GM18909 (cell line): Measurements from ENCODE around the gene FHDC1.

ENCODE experiments used
- ATAC-seq: cut with Tn5 transposase; IDR thresholded peaks from one replicate; pipeline ENCODE4 v1.9.1; 2021; ENCODE audit warnings: mild to moderate bottlenecking; ENCODE audit not compliant: unreplicated experiment, poor library complexity

Gene FHDC1

DNA sequence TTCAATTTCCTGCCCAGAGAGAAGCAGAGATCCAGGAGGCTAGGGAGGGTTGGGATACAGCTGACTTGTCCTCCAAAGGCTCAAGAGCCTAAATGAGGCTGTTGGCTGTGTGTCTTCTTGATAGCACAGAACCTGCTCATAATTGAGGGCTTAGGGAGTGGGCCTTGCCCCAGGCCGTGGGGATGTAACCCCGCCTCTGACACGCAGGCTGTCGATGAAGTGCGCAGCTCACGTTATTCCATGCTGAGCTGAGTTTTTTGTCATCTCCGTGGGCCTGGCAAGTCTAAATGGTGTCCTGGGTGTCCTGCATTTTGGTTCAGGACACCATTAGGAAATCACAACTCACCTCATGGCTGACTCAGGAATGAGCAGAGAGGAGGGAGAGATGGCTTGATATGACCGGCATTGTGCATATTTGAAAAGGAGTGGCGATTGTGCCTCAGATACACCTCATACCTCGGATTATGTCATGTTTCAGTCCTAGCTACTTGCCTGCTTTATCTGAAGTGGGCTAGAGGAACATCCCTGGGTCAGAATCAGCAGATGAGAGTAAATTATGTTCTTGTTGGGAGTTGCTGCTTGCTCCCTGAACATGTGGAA lies 43.7 kb downstream of the FHDC1 start:
- ATAC-seq: no peak

- ATAC-seq: no peak
Measured at GRCh38 chr4:152981278-152981677, 45.2 kb downstream of the FHDC1 start.

GRCh38 chr4:152981842-152982241 lies 45.7 kb downstream of the FHDC1 start:
- no peak for ATAC-seq

GRCh38 chr4:152983221-152983620 lies 47.1 kb downstream of the FHDC1 start:
- ATAC-seq: no peak

GRCh38 chr4:152983774-152984411 lies 47.8 kb downstream of the FHDC1 start:
- no peak for ATAC-seq

DNA sequence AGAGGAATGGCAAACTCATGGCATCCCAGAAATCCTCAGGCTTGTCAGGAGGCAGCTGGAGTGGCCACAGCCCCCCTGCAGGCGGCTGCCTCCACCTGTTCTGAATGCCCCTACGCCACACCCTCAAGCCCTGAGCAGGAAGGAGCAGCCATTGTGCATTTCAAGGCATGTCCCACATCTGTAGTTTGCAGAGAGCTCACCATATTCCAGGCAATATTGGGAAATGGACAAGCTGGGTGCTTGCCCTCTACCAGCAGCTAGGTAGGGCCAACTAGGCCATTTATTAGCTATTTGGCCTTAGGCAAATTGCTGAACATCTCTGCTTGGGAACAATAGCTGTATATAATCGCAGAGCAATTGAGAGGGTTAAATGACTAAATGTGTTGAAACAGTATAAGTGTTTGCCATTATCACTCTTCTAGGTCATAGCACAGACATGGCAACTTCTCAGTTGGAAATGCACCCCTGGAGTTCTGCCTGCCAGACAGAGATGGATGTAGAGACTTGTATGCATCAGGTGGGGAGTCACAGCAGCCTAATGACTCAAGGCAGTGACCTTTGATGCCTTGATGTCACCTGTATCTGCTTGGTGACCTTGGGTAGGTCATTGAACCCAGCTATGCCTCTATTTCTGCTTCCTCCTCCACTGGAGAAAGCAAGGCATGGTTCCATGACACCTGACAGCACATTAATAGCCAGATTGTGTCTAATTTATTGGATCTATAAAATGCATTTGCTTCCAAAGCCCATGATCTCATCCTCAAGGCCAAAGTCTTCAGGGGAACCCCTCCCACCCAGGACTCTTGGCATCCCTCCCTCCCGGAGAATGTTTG lies 52.8 kb downstream of the FHDC1 start:
- no peak for ATAC-seq

DNA sequence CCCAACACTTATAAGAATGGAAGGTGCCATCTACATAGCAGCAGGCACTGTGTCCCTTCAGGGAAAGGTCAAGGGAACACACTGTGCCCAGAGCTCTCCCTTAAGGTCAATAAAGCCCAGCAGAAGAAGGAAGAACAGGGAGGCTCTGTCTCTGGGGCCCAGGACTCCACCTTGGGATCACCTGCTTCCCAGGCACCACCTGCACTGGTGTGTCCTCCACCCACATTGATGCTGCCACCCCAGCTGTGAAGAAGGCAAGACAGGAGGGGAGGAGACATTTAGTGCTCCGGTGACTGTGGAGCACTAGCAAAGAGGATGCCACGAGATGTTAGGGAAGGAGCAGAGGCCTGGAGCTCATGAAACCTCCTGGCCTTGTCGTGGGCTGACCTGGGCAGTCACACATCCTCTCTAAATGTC lies 53.4 kb downstream of the FHDC1 start:
- no peak for ATAC-seq

- ATAC-seq: no peak
Measured at GRCh38 chr4:152990471-152991131, 54.5 kb downstream of the FHDC1 start.

GRCh38 chr4:152991398-152991797 lies 55.3 kb downstream of the FHDC1 start:
- no peak for ATAC-seq

DNA sequence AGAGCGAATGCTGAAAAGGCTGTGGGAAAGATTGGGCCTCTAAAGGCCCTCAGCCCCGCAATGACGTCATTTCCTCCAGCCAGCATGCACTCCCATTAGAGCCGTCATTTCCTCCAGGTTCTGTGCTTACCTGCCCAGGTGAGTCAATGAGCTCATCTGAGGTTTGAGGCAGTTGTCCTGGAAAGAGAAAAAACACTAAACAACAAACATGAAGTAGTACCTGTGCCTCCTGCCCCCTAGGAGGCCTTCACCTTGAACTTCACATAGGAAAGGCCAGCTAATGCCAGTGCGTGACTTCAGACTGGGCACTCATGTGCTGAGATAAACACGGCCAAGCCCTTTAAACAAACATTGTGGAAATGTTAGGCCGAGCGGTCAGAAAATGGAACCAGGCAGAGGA lies 55.9 kb downstream of the FHDC1 start:
- no peak for ATAC-seq

GRCh38 chr4:152992466-152992865 lies 56.3 kb downstream of the FHDC1 start:
- ATAC-seq: no peak

- no peak for ATAC-seq
Measured at GRCh38 chr4:152994038-152994437, 57.9 kb downstream of the FHDC1 start.

DNA sequence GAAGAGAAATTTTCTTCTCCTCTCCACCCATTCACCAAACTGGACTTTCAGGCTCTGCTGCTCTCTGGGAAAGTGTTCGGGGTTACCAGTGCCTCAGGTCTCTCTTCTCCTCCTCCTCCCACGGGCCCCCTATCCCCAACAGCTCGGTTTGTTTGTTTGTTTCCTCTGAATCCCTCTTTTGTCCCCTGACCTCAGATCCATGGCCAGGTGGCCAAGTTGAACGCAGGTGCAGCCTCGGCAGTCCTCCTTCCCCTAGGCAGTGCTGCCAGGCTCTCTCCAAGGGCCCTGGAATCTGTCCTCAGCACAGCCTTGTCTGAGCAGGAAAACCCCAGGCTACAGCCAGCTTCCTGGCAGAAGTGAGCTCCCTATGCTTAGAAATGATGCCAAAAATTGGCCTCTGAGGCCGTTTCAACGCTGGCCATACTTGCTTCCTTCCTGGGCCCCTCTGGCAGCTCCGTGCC lies 60.0 kb downstream of the FHDC1 start:
- no peak for ATAC-seq

DNA sequence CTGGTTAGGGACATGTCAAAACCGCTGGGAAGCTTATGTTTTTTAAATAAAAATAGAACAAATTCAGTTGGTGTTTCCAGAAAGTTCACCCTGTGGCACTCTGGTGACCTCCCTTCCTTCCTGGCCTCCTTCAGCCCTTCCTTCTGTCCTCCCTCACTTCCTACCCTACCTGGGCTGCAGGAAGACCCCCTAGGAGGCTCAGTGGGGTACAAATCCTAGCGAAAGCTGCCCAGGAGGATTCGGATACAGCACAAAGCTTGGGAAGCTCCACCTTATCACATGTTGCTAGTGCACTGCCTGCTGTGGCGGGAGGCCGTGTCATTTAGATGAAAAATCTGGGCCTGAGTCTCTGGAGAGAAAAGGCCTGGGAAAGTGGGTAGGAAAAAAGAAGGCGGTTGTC lies 60.5 kb downstream of the FHDC1 start:
- no peak for ATAC-seq

DNA sequence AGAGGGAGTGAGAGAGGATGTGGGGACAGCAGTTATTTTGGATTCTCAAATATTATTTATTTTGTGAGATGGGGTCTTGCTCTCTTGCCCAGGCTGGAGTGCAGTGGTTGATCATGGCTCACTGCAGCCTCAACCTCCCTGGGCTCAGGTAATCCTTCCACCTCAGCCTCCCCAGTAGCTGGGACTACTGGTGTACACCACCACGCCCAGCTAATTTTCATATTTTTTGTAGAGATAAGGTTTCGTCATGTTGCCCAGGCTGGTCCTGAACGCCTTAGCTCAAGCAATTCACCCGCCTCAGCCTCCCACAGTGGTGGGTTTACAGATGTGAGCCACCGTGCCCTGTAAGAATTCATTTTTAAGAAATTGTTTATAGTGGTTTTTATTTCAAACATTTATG lies 61.2 kb downstream of the FHDC1 start:
- no peak for ATAC-seq

DNA sequence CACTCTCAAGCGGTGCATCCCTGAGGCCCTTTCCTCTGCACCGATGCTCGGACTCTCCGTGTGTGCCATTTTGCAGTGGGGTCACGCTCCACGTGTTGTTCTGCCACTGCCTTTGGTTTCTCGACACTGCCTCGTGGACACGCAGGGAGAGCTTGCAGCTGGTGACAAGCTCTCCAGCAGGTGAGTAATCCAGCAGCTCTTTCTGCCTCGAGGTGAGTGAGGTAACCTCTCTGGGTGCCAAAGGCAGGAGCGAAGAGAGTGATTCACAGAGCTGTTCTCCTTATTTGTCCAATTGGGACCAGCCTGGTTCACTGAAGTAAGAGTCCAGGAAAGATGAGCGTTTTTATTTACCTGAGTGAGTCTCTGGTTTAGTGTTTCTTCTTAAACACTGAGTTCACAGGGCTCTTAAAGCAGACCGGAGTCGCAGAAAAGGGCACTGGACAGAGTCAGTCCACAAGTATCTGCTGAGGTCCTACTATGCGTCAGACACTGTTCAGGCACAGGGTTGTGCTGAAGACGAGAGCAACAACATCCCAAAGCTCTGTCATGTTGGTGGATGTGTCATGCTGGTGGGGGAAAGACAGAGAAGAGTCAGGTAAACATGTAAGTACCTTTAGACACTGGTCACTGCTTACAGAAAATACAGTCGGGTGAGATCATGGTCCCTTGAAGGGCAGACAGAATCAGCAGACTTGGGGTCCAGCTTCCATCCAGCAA lies 61.8 kb downstream of the FHDC1 start:
- no peak for ATAC-seq

GRCh38 chr4:152998861-152999260 lies 62.7 kb downstream of the FHDC1 start:
- ATAC-seq: no peak

GRCh38 chr4:152999346-153000075 lies 63.4 kb downstream of the FHDC1 start:
- no peak for ATAC-seq

DNA sequence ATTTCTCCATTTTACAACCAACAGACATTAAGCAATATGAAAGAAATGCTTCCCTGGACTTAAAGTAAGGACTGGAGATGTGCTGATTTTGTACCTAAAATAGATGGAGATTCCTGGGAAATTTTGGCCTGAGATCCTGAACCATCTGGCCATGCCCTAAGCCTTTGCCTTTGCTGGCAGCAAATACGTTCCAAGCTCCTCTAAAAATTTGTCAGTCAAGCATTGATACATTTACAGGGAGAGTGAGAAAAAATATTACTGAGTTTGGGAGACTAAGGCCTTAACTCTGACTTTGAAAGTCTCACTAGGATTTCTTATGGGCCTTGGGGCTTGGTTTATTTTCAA lies 63.9 kb downstream of the FHDC1 start:
- ATAC-seq: no peak

DNA sequence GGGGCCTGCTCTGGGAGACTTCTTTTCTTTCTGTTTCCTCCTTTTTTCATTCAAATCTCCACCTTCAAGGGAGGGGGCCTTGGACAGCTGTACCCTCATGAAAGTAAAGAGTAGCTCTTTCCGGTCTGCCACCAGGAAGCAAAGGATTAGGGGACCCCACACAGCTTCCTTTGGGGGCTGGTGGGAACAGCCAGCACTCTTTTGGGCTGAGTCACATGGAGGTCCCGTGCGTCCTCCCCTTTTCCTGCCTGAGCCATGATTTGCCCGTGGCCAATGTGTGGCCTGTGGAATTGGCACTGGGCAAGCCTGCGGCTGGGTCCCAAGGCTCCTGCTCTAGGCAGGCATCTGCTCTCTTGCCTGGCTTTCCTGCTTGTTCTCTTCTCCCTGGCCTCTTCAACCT lies 65.5 kb downstream of the FHDC1 start:
- ATAC-seq: no peak
